K562 (cell line): ENCODE results near the gene HYI. TPM values are rescaled to one million over a fixed set of nuclear protein-coding genes. Genes with fewer than 3 reads are reported as not detected.

ENCODE experiments used
- ATAC-seq: fragments of 200-7000 bp; cut with Tn5 transposase; 3 replicates; pipeline ENCODE4 v1.9.1; 2020; ENCODE audit warnings: moderate library complexity
- BruUV-seq: library from RNA; stranded (reverse); fragments of 400-500 nt; replicated peaks from 2 replicates; lab custom pipeline; 2021; lab: Mats Ljungman, UMichigan
- CTCF ChIA-PET: fragments of 300-600 bp; formaldehyde crosslinking; extraction: SDS; loops from one replicate; lab custom pipeline; 2021; ENCODE audit warnings: low intra/inter-chr PET ratio; lab: Yijun Ruan, JAX
- POLR2A ChIA-PET: fragments of 300-600, 350-650 bp; sonication (Branson Sonifier 250); formaldehyde crosslinking; extraction: SDS; loops from one replicate; lab custom pipeline; 2021; ENCODE audit warnings: antibody characterized with exemption, inconsistent platforms; lab: Yijun Ruan, JAX
- DNase-seq, 4 experiments: peaks; one replicate each; pipeline versions ENCODE4 v3.0.0 to v3.0.0-alpha.2; 2011 to 2018; ENCODE audit warnings: low spot score in 3 of 4, mixed read lengths in 3 of 4; ENCODE audit errors: extremely low read depth in 1 of 4
- FAIRE-seq: peaks from 2 replicates; lab custom pipeline; 2011; peaks lifted over from hg19 to GRCh38; lab: Jason Lieb, UNC
- H2AFZ ChIP-seq: 2 replicates; pipeline ENCODE4 v1.6.0; 2011; ENCODE audit warnings: low read depth, low read length, control low read depth, inconsistent platforms
- H3K27ac ChIP-seq: fragments of 200-600 bp; 3 replicates; pipeline ENCODE4 v1.8.0; 2011; ENCODE audit warnings: low read depth, mild to moderate bottlenecking, control low read depth, inconsistent platforms, low read length, moderate library complexity, mixed read lengths; ENCODE audit errors: extremely low read depth
- H3K27me3 ChIP-seq, 2 experiments: fragments of 300-600 bp in 1 of 2; 2 replicates in 1 of 2; 3 replicates in 1 of 2; pipeline versions ENCODE4 v1.6.0 to v1.8.0; 2011; ENCODE audit warnings: inconsistent platforms in 2 of 2, low read length in 2 of 2, mild to moderate bottlenecking in 1 of 2, mixed read lengths in 1 of 2, moderate library complexity in 1 of 2; ENCODE audit not compliant: control insufficient read depth in 2 of 2, insufficient read depth in 2 of 2
- H3K36me3 ChIP-seq: fragments of 300-600 bp; 3 replicates; pipeline ENCODE4 v1.8.0; 2011; ENCODE audit warnings: mild to moderate bottlenecking, low read length, inconsistent platforms; ENCODE audit not compliant: control insufficient read depth, insufficient read depth
- H3K4me1 ChIP-seq, 2 experiments: fragments of 200-600 bp in 1 of 2; replicated peaks in 1 of 2; 2 replicates in 1 of 2; 3 replicates in 1 of 2; pipeline versions ENCODE4 v1.5.1 to v1.8.0; 2011; ENCODE audit warnings: inconsistent platforms in 2 of 2, low read length in 2 of 2, mild to moderate bottlenecking in 1 of 2, mixed read lengths in 1 of 2, moderate library complexity in 1 of 2; ENCODE audit not compliant: control insufficient read depth in 2 of 2, insufficient read depth in 2 of 2
- H3K4me2 ChIP-seq: 2 replicates; pipeline ENCODE4 v1.6.1; 2011; ENCODE audit warnings: low read length, control low read depth, inconsistent platforms, mixed read lengths; ENCODE audit not compliant: insufficient read depth
- H3K4me3 ChIP-seq: fragments of 200-600 bp; sonication (generic), shearing (Covaris generic); 2 replicates; pipeline ENCODE4 v1.5.1; 2016; ENCODE audit warnings: control low read depth, inconsistent platforms
- H3K79me2 ChIP-seq: fragments of 200-600 bp; 3 replicates; pipeline ENCODE4 v1.8.0; 2011; ENCODE audit warnings: low read length, inconsistent platforms; ENCODE audit not compliant: control insufficient read depth, insufficient read depth
- H3K9ac ChIP-seq, 2 experiments: 2 replicates each; pipeline versions ENCODE4 v1.6.0 to v1.6.1; 2011; ENCODE audit warnings: low read depth in 2 of 2, low read length in 2 of 2, control low read depth in 1 of 2, inconsistent platforms in 1 of 2, mild to moderate bottlenecking in 1 of 2, mixed read lengths in 1 of 2; ENCODE audit not compliant: insufficient read depth in 1 of 2
- H3K9me1 ChIP-seq: one replicate; pipeline ENCODE4 v1.6.0; 2011; ENCODE audit warnings: inconsistent platforms, mild to moderate bottlenecking, low read length, moderate library complexity; ENCODE audit not compliant: control insufficient read depth, insufficient read depth
- H3K9me3 ChIP-seq: replicated peaks from 2 replicates; pipeline ENCODE4 v1.5.1; 2011; ENCODE audit warnings: low read depth, low read length, inconsistent platforms; ENCODE audit not compliant: control insufficient read depth, insufficient read depth
- H4K20me1 ChIP-seq: replicated peaks from 2 replicates; pipeline ENCODE4 v1.6.1; 2011; ENCODE audit warnings: low read length, inconsistent platforms, mixed read lengths; ENCODE audit not compliant: control insufficient read depth, insufficient read depth
- C11orf30 ChIP-seq: fragments of 450-650 bp; IDR thresholded peaks from 2 replicates; pipeline ENCODE4 v1.6.1; 2016; ENCODE audit warnings: low read depth, mild to moderate bottlenecking
- USF1 ChIP-seq: sonication (generic); formaldehyde crosslinking; IDR thresholded peaks from 2 replicates; pipeline ENCODE4 v1.9.0; 2022; ENCODE audit warnings: mild to moderate bottlenecking, missing genetic modification reagents
- WGBS: fragments of 100-300 bp; shearing (Covaris generic); methylation state at CpG from one replicate; pipeline ENCODE4 v1.1.6; 2016; ENCODE audit warnings: low coverage, mixed read lengths; ENCODE audit not compliant: insufficient coverage; ENCODE audit errors: missing lambda C conversion rate; 5-methylcytosine and 5-hydroxymethylcytosine counted together
- in situ Hi-C: fragments of 300-500 bp; cut with MboI; formaldehyde crosslinking; loops from 4 replicates; pipeline ENCODE4 v1.15.0; 2018; ENCODE audit warnings: inconsistent platforms, mixed read lengths
- intact Hi-C: fragments of 100-400 bp; cut with micrococcal nuclease; formaldehyde crosslinking; loops from 2 replicates; pipeline ENCODE4 v1.14.2; 2022
- polyA plus RNA-seq, 8 experiments: library from polyadenylated mRNA; depleted of rRNA in 4 of 8; stranded (reverse) in 5 of 8; unstranded in 3 of 8; fragments of >200 nt; fragmentation: Nextera tagmentation in 2 of 8; fragmentation: Illumina TruSeq in 1 of 8; extraction: Ambion mirVana in 2 of 8; extraction: Trizol in 1 of 8; gene quantifications; 2 replicates each; pipeline versions ENCODE4 v1.2.1 to v1.2.3, GENCODE V29; 2011 to 2014; ENCODE audit warnings: inconsistent platforms in 1 of 8, missing spikeins in 1 of 8
- total RNA-seq, 7 experiments: library from RNA; depleted of rRNA in 6 of 7; stranded (reverse); fragments of >200 nt in 6 of 7; fragmentation: Illumina TruSeq in 2 of 7; extraction: Trizol in 2 of 7; gene quantifications; 2 replicates each; pipeline versions ENCODE4 v1.2.1 to v1.2.3, GENCODE V29; 2011 to 2021; ENCODE audit warnings: low replicate concordance in 1 of 7

The HYI gene
- total and polyA plus RNA-seq, 9 of the 15 experiments (the other 6 are each of a cell fraction or from before 2014, with no cell fraction given) = 0.04 to 4.1 (median 1.4) TPM; not detected in 1

- Histone ChIP-seq H3K9me1 (no peaks in the 10 kb centered on the region), H3K27ac (no peak overlapping the region), H3K4me2 (no peak overlapping the region), H2AFZ (no peak overlapping the region), H4K20me1 (0 out of 2 replicates have a peak, but pooled peaks cover 4% of the 10 kb centered on the region), H3K4me3 (no peak overlapping the region), H3K4me1 (peaks cover 0 to 16% of the 10 kb centered on the region in 2 experiments; a peak in 3 of 5 replicates), H3K27me3 (no peaks in the 10 kb centered on the region; a peak in 1 of 5 replicates), H3K36me3 (peaks cover 48% of the 10 kb centered on the region; the same call in 2 of the 3 replicates), H3K9ac (no peak overlapping the region), H3K79me2 (no peaks in the 10 kb centered on the region), H3K9me3 (no peaks in the 10 kb centered on the region)
- POLR2A ChIA-PET = interaction anchor here (0.6 to 2.3 kb wide), 5 partner anchors 9 to 185 kb away, joined by 3 to 6 read pairs (median 3); no protein-coding TSS in a partner anchor
- WGBS = 64% methylated on average over 11 of the region's 12 CpGs
- CTCF ChIA-PET = interaction anchor here (0.6 kb wide), 1 partner anchor 520 kb away, joined by 3 read pairs; no protein-coding TSS in a partner anchor
- DNase-seq = no peak
- no peak for TF ChIP-seq C11orf30
- peak; percentile 58; the same call in 1 of the 2 replicates for TF ChIP-seq USF1 (CRISPR knock-in tag)
- FAIRE-seq = no peak
- intact Hi-C loops (no loop called here), in situ Hi-C loops (no loop called here)
- peak; percentile 24; the same call in 2 of the 3 replicates for ATAC-seq
- BruUV-seq = no TSS peak
Observed at GRCh38 chr1:43451157-43451591, 2.6 kb downstream of the HYI start.
